Activated naive CD8-positive, alpha-beta T cell treated with anti-CD3 and anti-CD28 coated beads for 36 hours (primary cell): Measurements from ENCODE around the gene CDH23. TPM values are rescaled to one million over a fixed set of nuclear protein-coding genes. Genes with fewer than 3 reads are reported as not detected.

Experiments
- DNase-seq: peaks from one replicate; pipeline ENCODE4 v3.0.0; 2021
- H3K27ac Mint-ChIP-seq: one replicate; pipeline ENCODE4 v1.8.0; 2022; ENCODE audit warnings: mild to moderate bottlenecking, moderate library complexity, mixed read lengths
- H3K27me3 Mint-ChIP-seq: one replicate; pipeline ENCODE4 v1.8.0; 2022; ENCODE audit warnings: mild to moderate bottlenecking, mixed read lengths
- H3K36me3 Mint-ChIP-seq: one replicate; pipeline ENCODE4 v1.8.0; 2021; ENCODE audit warnings: mild to moderate bottlenecking, mixed read lengths
- H3K4me1 Mint-ChIP-seq: one replicate; pipeline ENCODE4 v1.8.0; 2021; ENCODE audit warnings: mixed read lengths
- H3K4me3 Mint-ChIP-seq: one replicate; pipeline ENCODE4 v1.8.0; 2022; ENCODE audit warnings: mild to moderate bottlenecking, moderate library complexity, mixed read lengths
- H3K9me3 Mint-ChIP-seq: one replicate; pipeline ENCODE4 v1.8.0; 2022; ENCODE audit warnings: mixed read lengths
- total RNA-seq, 2 experiments: library from RNA; stranded (reverse); gene quantifications; one replicate each; pipeline ENCODE4 v1.2.3, GENCODE V29; 2021

Gene CDH23
- total RNA-seq, 2 experiments from 2014 or later = 1.4 TPM

- H3K27ac Mint-ChIP-seq = no peak overlapping the region
- H3K4me1 Mint-ChIP-seq = no peaks in the 10 kb centered on the region
- DNase-seq = no peak
- no peaks in the 10 kb centered on the region for H3K36me3 Mint-ChIP-seq
- H3K27me3 Mint-ChIP-seq = no peaks in the 10 kb centered on the region
- no peak overlapping the region for H3K4me3 Mint-ChIP-seq
- H3K9me3 Mint-ChIP-seq = no peaks in the 10 kb centered on the region
These were observed 69.6 kb downstream of the CDH23 start for GRCh38 chr10:71466330-71466729.

DNA sequence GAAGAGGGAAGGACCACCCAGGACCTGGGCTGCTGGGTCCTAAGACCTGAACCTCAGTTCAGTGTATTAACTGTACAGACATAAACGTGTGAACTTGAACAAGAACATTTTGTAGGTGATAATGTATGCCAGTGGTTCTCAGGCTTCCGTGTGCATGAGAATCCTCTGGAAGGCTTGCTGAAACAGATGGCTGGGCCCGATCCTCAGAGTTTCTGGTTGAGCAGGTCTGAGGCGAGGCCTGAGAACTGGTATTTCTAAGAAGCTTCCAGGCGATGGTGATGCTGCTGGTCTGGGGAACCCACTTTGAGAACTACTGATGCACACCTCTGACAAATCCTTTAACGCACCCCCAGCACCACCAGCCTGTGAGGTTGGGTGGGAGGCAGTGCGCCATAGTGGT lies 70.4 kb downstream of the CDH23 start:
- H3K27ac Mint-ChIP-seq = no peak overlapping the region
- H3K4me1 Mint-ChIP-seq = no peaks in the 10 kb centered on the region
- no peaks in the 10 kb centered on the region for H3K27me3 Mint-ChIP-seq
- no peak overlapping the region for H3K4me3 Mint-ChIP-seq
- H3K9me3 Mint-ChIP-seq = no peaks in the 10 kb centered on the region
- no peak for DNase-seq
- no peaks in the 10 kb centered on the region for H3K36me3 Mint-ChIP-seq

DNA sequence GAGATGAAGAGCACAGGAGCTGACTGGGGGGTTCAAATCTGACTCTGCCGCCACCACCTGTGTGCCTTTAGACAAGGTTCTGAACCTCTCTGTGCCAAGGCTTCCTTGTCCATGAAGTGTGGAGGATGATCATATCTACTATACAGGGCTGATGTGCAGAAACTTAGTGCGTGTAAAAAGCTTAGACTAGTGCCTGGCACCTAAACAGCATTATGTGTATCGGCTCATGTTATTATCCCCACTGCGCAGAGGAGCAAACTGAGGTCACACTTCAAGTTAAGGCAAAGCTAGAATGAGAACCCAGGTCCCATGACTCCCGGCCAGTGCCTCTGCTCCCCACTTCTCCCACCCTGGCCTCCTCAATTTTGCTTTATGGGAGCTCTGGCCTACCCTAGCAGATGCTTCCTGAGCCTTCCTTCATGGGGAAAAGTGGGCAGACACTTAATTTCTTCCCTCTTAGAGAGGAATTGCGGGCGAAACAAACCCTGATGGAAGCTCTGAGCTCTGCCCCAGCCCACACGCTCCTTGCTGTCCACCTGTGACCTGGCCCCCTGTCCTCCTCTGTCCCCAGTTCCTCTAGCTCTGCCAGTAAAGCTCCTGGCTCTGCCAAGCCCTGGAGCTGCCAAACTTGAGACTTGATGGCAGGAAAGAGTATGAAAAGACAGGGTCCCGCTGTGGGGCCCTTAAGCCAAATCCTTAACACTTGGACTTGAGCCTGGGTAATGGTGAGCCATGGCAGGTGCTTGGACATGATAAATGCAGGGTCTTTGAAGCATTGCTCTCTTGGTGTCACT lies 71.0 kb downstream of the CDH23 start:
- no peak overlapping the region for H3K4me3 Mint-ChIP-seq
- H3K9me3 Mint-ChIP-seq = no peaks in the 10 kb centered on the region
- no peaks in the 10 kb centered on the region for H3K36me3 Mint-ChIP-seq
- no peaks in the 10 kb centered on the region for H3K4me1 Mint-ChIP-seq
- DNase-seq = no peak
- no peak overlapping the region for H3K27ac Mint-ChIP-seq
- no peaks in the 10 kb centered on the region for H3K27me3 Mint-ChIP-seq

- Mint-ChIP-seq H3K27ac (no peak overlapping the region), H3K36me3 (no peaks in the 10 kb centered on the region), H3K4me1 (no peaks in the 10 kb centered on the region), H3K4me3 (no peak overlapping the region), H3K27me3 (no peaks in the 10 kb centered on the region), H3K9me3 (no peaks in the 10 kb centered on the region)
- DNase-seq = no peak
These were observed 71.8 kb downstream of the CDH23 start for GRCh38 chr10:71468363-71469094.

GRCh38 chr10:71471006-71471405 lies 74.3 kb downstream of the CDH23 start:
- no peak overlapping the region for H3K4me3 Mint-ChIP-seq
- H3K4me1 Mint-ChIP-seq = no peaks in the 10 kb centered on the region
- no peaks in the 10 kb centered on the region for H3K36me3 Mint-ChIP-seq
- H3K27me3 Mint-ChIP-seq = no peaks in the 10 kb centered on the region
- H3K27ac Mint-ChIP-seq = no peak overlapping the region
- H3K9me3 Mint-ChIP-seq = no peaks in the 10 kb centered on the region
- no peak for DNase-seq

DNA sequence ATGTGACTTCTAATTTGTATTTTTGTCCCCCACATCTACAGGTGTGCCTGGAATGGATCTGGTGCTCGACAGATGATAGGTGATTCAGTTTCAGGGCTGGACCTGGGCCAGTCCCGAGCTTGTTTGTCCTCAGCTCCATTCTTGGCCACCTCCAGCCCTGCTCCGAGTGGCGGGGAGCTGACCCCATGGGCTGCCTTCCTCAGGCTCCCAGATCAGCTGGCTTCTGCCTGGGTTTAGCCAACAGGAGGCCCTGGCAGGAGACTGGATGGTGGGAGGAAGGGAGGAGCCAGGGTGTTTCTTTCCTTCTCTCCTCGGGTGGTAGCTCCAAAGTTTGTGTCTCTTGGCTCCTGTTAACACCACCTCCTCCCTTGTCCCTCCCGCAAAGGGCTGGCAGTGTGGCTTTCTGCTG lies 75.2 kb downstream of the CDH23 start:
- no peak overlapping the region for H3K27ac Mint-ChIP-seq
- no peak for DNase-seq
- H3K4me3 Mint-ChIP-seq = no peak overlapping the region
- no peaks in the 10 kb centered on the region for H3K36me3 Mint-ChIP-seq
- H3K27me3 Mint-ChIP-seq = no peaks in the 10 kb centered on the region
- H3K9me3 Mint-ChIP-seq = no peaks in the 10 kb centered on the region
- no peaks in the 10 kb centered on the region for H3K4me1 Mint-ChIP-seq

GRCh38 chr10:71472466-71472865 lies 75.7 kb downstream of the CDH23 start:
- H3K36me3 Mint-ChIP-seq = no peaks in the 10 kb centered on the region
- H3K27me3 Mint-ChIP-seq = no peaks in the 10 kb centered on the region
- H3K27ac Mint-ChIP-seq = no peak overlapping the region
- H3K4me1 Mint-ChIP-seq = no peaks in the 10 kb centered on the region
- DNase-seq = no peak
- H3K9me3 Mint-ChIP-seq = no peaks in the 10 kb centered on the region
- no peak overlapping the region for H3K4me3 Mint-ChIP-seq

GRCh38 chr10:71472912-71473311 lies 76.2 kb downstream of the CDH23 start:
- Mint-ChIP-seq H3K36me3 (no peaks in the 10 kb centered on the region), H3K27ac (no peak overlapping the region), H3K27me3 (no peaks in the 10 kb centered on the region), H3K9me3 (no peaks in the 10 kb centered on the region), H3K4me3 (no peak overlapping the region), H3K4me1 (no peaks in the 10 kb centered on the region)
- DNase-seq = no peak

DNA sequence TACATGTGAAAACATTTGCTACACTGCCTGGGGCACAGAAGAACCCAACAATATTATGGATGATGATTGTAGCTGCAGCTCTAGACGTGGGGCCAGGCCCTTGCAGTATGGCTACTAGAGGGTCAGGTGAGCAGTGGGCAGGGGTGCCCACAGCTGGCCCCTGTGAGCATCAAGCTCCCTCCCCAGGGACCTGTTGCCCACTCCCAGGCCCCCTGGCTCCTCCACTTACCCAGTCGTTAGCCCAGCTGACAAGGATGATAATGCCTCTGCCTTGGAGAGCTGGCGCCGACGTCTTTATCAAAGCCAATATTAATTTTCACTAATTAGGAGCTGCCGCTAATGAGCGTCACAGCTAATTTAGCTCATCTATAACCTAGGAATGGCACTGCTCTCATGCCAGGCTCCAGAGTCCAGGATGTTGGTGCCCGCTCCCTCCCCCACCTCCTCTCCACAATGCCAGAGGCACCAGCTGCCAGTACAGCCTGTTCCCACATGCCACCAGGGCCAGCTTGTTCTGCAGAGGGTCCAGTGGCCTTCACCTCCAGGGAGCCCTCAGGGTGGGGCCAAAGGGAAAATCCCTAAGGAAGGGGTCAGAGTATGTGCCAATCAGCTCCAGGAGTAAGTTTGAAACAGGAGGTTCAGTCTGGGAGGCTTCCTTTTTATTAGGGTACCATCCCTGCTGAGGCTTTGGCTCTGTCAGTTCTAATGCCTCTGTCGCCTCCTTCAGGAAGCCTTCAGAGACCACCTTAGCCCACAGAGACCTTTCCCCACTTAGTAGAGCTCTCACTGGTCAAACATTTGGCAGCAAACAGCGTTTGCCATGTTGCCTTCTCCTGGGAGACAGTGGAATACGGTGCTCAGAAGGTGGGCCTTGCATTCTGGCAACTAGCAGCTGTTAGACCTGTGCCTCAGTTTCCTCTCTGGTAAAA lies 77.2 kb downstream of the CDH23 start:
- DNase-seq = no peak
- Mint-ChIP-seq H3K4me3 (no peak overlapping the region), H3K27ac (no peak overlapping the region), H3K27me3 (no peaks in the 10 kb centered on the region), H3K4me1 (no peaks in the 10 kb centered on the region), H3K36me3 (no peaks in the 10 kb centered on the region), H3K9me3 (no peaks in the 10 kb centered on the region)

- no peak for DNase-seq
- Mint-ChIP-seq H3K27ac (no peak overlapping the region), H3K9me3 (no peaks in the 10 kb centered on the region), H3K27me3 (no peaks in the 10 kb centered on the region), H3K4me3 (no peak overlapping the region), H3K36me3 (no peaks in the 10 kb centered on the region), H3K4me1 (no peaks in the 10 kb centered on the region)
These were observed 78.1 kb downstream of the CDH23 start for GRCh38 chr10:71474702-71475242.

DNA sequence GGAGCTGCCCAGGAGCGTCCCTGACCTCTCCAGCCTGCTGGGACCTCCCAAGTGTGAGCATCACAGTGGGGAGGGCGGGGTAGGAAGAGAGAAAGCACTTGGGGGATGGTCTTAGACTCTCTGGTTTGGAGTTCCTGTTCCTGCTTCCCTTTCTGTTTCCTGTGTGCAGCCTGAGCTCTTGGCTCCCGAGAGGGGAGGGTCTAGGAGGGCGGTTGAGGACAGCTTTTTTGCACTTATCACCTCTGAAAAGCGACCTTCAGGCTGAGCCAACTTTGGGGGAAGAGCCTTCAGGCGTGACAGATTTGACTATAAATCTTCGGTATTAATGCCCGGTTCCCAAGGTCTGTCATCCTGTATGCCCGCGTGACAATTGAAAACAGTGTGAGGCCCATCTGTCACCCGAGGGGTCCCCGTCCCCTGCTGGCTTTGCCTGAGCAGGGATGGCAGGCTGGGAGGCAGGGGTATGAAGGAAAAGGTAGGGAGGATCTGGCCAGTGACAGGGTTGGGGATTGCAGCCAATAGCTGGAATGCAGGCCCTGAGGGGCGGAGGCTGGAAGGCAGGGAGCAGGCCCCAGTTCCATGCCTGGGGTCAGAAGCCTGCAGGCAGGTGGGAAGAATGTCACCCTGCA lies 78.6 kb downstream of the CDH23 start:
- H3K9me3 Mint-ChIP-seq = no peaks in the 10 kb centered on the region
- no peak overlapping the region for H3K4me3 Mint-ChIP-seq
- DNase-seq = no peak
- no peaks in the 10 kb centered on the region for H3K4me1 Mint-ChIP-seq
- no peak overlapping the region for H3K27ac Mint-ChIP-seq
- no peaks in the 10 kb centered on the region for H3K36me3 Mint-ChIP-seq
- H3K27me3 Mint-ChIP-seq = no peaks in the 10 kb centered on the region

DNA sequence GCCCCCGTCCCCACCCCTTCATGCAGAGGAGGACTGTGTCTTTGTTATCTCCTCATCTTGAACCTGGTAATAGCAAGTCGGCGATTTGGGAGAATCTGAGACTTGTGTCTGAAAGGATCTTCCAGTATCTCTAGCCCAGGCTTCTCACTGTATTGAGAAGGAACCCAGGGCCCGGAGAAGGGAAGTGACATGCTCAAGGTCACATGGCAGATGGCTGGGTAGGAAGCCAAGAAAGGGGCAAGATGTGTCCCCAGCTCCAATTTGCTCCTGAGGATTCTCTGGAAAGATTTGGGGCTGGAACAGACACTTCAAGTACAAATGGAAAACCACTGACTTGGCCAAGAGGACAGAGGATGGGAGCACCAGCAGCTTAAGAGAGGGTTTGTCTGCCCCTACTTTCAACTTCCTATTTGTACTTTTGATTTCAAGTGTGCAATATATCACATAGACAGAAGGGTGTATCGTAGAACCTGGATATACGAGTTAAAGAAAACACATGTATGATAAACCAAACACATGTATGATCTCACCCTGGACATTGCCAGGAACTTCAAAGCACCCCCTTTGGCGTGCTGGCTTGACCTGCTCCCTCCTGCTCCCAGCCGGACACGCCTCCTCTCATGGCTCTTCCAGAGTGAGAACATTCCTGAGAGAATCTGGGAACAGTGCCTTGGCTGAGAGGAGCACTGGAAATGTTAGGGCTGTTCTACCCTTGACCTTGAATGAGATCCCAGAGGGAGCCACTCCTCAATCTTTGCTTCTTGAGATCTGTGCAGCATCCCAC lies 79.7 kb downstream of the CDH23 start:
- H3K9me3 Mint-ChIP-seq = no peaks in the 10 kb centered on the region
- no peaks in the 10 kb centered on the region for H3K27me3 Mint-ChIP-seq
- no peak overlapping the region for H3K4me3 Mint-ChIP-seq
- no peaks in the 10 kb centered on the region for H3K36me3 Mint-ChIP-seq
- H3K27ac Mint-ChIP-seq = no peak overlapping the region
- DNase-seq = no peak
- H3K4me1 Mint-ChIP-seq = no peaks in the 10 kb centered on the region

GRCh38 chr10:71478173-71478572 lies 81.5 kb downstream of the CDH23 start:
- H3K9me3 Mint-ChIP-seq = no peaks in the 10 kb centered on the region
- H3K27me3 Mint-ChIP-seq = no peaks in the 10 kb centered on the region
- no peak overlapping the region for H3K4me3 Mint-ChIP-seq
- H3K4me1 Mint-ChIP-seq = no peaks in the 10 kb centered on the region
- no peak overlapping the region for H3K27ac Mint-ChIP-seq
- H3K36me3 Mint-ChIP-seq = no peaks in the 10 kb centered on the region
- no peak for DNase-seq

GRCh38 chr10:71478813-71479365 lies 82.2 kb downstream of the CDH23 start:
- no peak for DNase-seq
- no peak overlapping the region for H3K4me3 Mint-ChIP-seq
- no peaks in the 10 kb centered on the region for H3K36me3 Mint-ChIP-seq
- H3K4me1 Mint-ChIP-seq = no peaks in the 10 kb centered on the region
- H3K27ac Mint-ChIP-seq = no peak overlapping the region
- H3K9me3 Mint-ChIP-seq = no peaks in the 10 kb centered on the region
- no peaks in the 10 kb centered on the region for H3K27me3 Mint-ChIP-seq
